PC-3 (cell line): ENCODE results near the gene THADA. TPM values are rescaled to one million over a fixed set of nuclear protein-coding genes. Genes with fewer than 3 reads are reported as not detected.

Source experiments
- ATAC-seq: fragments of 200-7000 bp; cut with Tn5 transposase; 2 replicates; pipeline ENCODE4 v1.9.1; 2020; ENCODE audit warnings: mild to moderate bottlenecking, moderate library complexity
- BruUV-seq: library from RNA; stranded (reverse); fragments of 400-500 nt; replicated peaks from 2 replicates; lab custom pipeline; 2021; lab: Mats Ljungman, UMichigan
- CTCF ChIA-PET: fragments of 300-600 bp; sonication (Branson Sonifier 250); formaldehyde crosslinking; loops from one replicate; lab custom pipeline; 2022; ENCODE audit warnings: antibody characterized with exemption; lab: Charles Lee
- POLR2A ChIA-PET: fragments of 300-600 bp; sonication (Branson Sonifier 250); formaldehyde crosslinking; loops from one replicate; lab custom pipeline; 2022; ENCODE audit warnings: antibody characterized with exemption; ENCODE audit not compliant: unreplicated experiment; lab: Charles Lee
- DNase-seq: peaks from one replicate; pipeline ENCODE4 v3.0.0-alpha.2; 2015
- H2AFZ ChIP-seq: fragments of 300-600 bp; sonication (generic); 2 replicates; pipeline ENCODE4 v1.6.0; 2016; ENCODE audit warnings: antibody characterized with exemption, low read length
- H3F3A ChIP-seq: fragments of 300-600 bp; sonication (generic); one replicate; pipeline ENCODE4 v1.6.0; 2017; ENCODE audit warnings: antibody characterized with exemption, low read length, control low read depth, mild to moderate bottlenecking; ENCODE audit not compliant: unreplicated experiment
- H3K27ac ChIP-seq: fragments of 300-600 bp; sonication (generic); 2 replicates; pipeline ENCODE4 v1.5.1; 2016; ENCODE audit warnings: mild to moderate bottlenecking, low read length
- H3K27me3 ChIP-seq: fragments of 300-600 bp; sonication (generic); 2 replicates; pipeline ENCODE4 v1.6.1; 2016; ENCODE audit warnings: low read length, mixed read lengths
- H3K36me3 ChIP-seq: fragments of 300-600 bp; sonication (generic); 2 replicates; pipeline ENCODE4 v1.6.1; 2016; ENCODE audit warnings: low read depth, mixed run types, low read length, mixed read lengths
- H3K4me1 ChIP-seq: fragments of 300-600 bp; sonication (generic); 2 replicates; pipeline ENCODE4 v1.5.1; 2016; ENCODE audit warnings: low read length; ENCODE audit not compliant: insufficient read depth
- H3K4me2 ChIP-seq: fragments of 300-600 bp; sonication (generic); 2 replicates; pipeline ENCODE4 v1.6.0; 2016; ENCODE audit warnings: low read length
- H3K4me3 ChIP-seq: fragments of 300-600 bp; sonication (generic); 2 replicates; pipeline ENCODE4 v1.5.1; 2016; ENCODE audit warnings: mild to moderate bottlenecking, low read length, mixed read lengths
- H3K79me2 ChIP-seq: fragments of 300-600 bp; sonication (generic); 2 replicates; pipeline ENCODE4 v1.6.1; 2017; ENCODE audit warnings: low read length, mixed read lengths
- H3K9ac ChIP-seq: fragments of 300-600 bp; sonication (generic); 2 replicates; pipeline ENCODE4 v1.6.0; 2016; ENCODE audit warnings: mild to moderate bottlenecking, low read length
- H3K9me2 ChIP-seq: fragments of 300-600 bp; sonication (generic); replicated peaks from 2 replicates; pipeline ENCODE4 v1.6.1; 2016; ENCODE audit warnings: mixed run types, low read length, mixed read lengths
- H3K9me3 ChIP-seq: fragments of 300-600 bp; sonication (generic); 2 replicates; pipeline ENCODE4 v1.6.1; 2016; ENCODE audit warnings: low read length, mixed read lengths
- H4K20me1 ChIP-seq: fragments of 300-600 bp; sonication (generic); 2 replicates; pipeline ENCODE4 v1.6.1; 2016; ENCODE audit warnings: low read length, mixed read lengths
- CTCF ChIP-seq: fragments of 300-600 bp; sonication (generic); conservative IDR thresholded peaks from 2 replicates; pipeline ENCODE4 v1.5.1; 2017; ENCODE audit warnings: antibody characterized with exemption, low read depth, mild to moderate bottlenecking, low read length
- EZH2 ChIP-seq: fragments of 300-600 bp; sonication (generic); IDR thresholded peaks from one replicate; pipeline ENCODE4 v1.6.1; 2017; ENCODE audit warnings: antibody characterized with exemption, mild to moderate bottlenecking, low read length; ENCODE audit not compliant: unreplicated experiment
- EZH2phosphoT487 ChIP-seq: fragments of 300-600 bp; sonication (generic); IDR thresholded peaks from 2 replicates; pipeline ENCODE4 v1.6.1; 2018; ENCODE audit warnings: mild to moderate bottlenecking, antibody characterized with exemption, low read length, borderline replicate concordance
- intact Hi-C: fragments of 100-400 bp; cut with micrococcal nuclease; formaldehyde crosslinking; loops from 2 replicates; pipeline ENCODE4 v1.9.0; 2023
- total RNA-seq: library from RNA; depleted of rRNA; stranded (reverse); fragments of >200 nt; gene quantifications from 2 replicates; pipeline ENCODE4 v1.2.3, GENCODE V29; 2014

THADA gene
- total RNA-seq, 1 experiment from 2014 or later, result 33.6 TPM

- intact Hi-C loops, result no loop called here
- H4K20me1 ChIP-seq, result 0 out of 2 replicates have a peak, but pooled peaks cover 4% of the 10 kb centered on the region
- ChIA-PET CTCF (no interaction called here), POLR2A (no interaction called here)
- no peak overlapping the region for H3K4me2 ChIP-seq
- H3K9me2 ChIP-seq, result no peaks in the 10 kb centered on the region
- TF ChIP-seq CTCF, result no peak
- no peak for TF ChIP-seq EZH2
- TF ChIP-seq EZH2phosphoT487, result no peak
- no peak for ATAC-seq
- H3F3A ChIP-seq, result no peaks in the 10 kb centered on the region
- no TSS peak for BruUV-seq
- DNase-seq, result no peak
- peaks cover 17% of the 10 kb centered on the region for H3K4me1 ChIP-seq
- H3K9me3 ChIP-seq, result no peaks in the 10 kb centered on the region
- no peak overlapping the region for H2AFZ ChIP-seq
- H3K36me3 ChIP-seq, result no peaks in the 10 kb centered on the region
- H3K27ac ChIP-seq, result no peak overlapping the region
- H3K9ac ChIP-seq, result no peak overlapping the region
- H3K4me3 ChIP-seq, result no peak overlapping the region
- H3K27me3 ChIP-seq, result no peaks in the 10 kb centered on the region
- no peaks in the 10 kb centered on the region for H3K79me2 ChIP-seq
Observed at GRCh38 chr2:43305517-43305916, 290.3 kb downstream of the THADA start.

GRCh38 chr2:43305012-43305411, 290.8 kb downstream of the THADA start:
- Histone ChIP-seq H3K9me3 (no peaks in the 10 kb centered on the region), H2AFZ (no peak overlapping the region), H3F3A (no peaks in the 10 kb centered on the region), H3K36me3 (no peaks in the 10 kb centered on the region), H3K9ac (no peak overlapping the region), H3K4me1 (peaks cover 22% of the 10 kb centered on the region), H4K20me1 (0 out of 2 replicates have a peak, but pooled peaks cover 4% of the 10 kb centered on the region), H3K4me3 (no peak overlapping the region), H3K4me2 (no peak overlapping the region), H3K79me2 (no peaks in the 10 kb centered on the region), H3K27me3 (no peaks in the 10 kb centered on the region), H3K9me2 (no peaks in the 10 kb centered on the region), H3K27ac (no peak overlapping the region)
- ATAC-seq, result no peak
- DNase-seq, result no peak
- intact Hi-C loops, result no loop called here
- BruUV-seq, result no TSS peak
- POLR2A ChIA-PET, result no interaction called here
- CTCF ChIA-PET, result no interaction called here
- TF ChIP-seq CTCF (no peak), EZH2 (no peak), EZH2phosphoT487 (no peak)

- Histone ChIP-seq H3K79me2 (no peaks in the 10 kb centered on the region), H3K27ac (no peak overlapping the region), H3K4me2 (no peak overlapping the region), H3K4me3 (no peak overlapping the region), H3K9me2 (no peaks in the 10 kb centered on the region), H3K9me3 (no peaks in the 10 kb centered on the region), H3K36me3 (no peaks in the 10 kb centered on the region), H3F3A (no peaks in the 10 kb centered on the region), H2AFZ (no peak overlapping the region), H3K9ac (no peak overlapping the region), H3K27me3 (no peaks in the 10 kb centered on the region), H4K20me1 (0 out of 2 replicates have a peak, but pooled peaks cover 4% of the 10 kb centered on the region), H3K4me1 (peaks cover 23% of the 10 kb centered on the region)
- intact Hi-C loops, result no loop called here
- DNase-seq (no peak), ATAC-seq (no peak)
- no TSS peak for BruUV-seq
- ChIA-PET POLR2A (no interaction called here), CTCF (no interaction called here)
- TF ChIP-seq EZH2phosphoT487, result no peak
- no peak for TF ChIP-seq EZH2
- no peak for TF ChIP-seq CTCF
Observed at GRCh38 chr2:43303889-43304288, 291.9 kb downstream of the THADA start.
